ENCODE data around the gene GNMT. TPM values are rescaled to one million over a fixed set of nuclear protein-coding genes. Genes with fewer than 3 reads are reported as not detected.

The GNMT gene
- total and polyA plus RNA-seq, 2 of the 8 experiments (the other 6 are each of a cell fraction or from before 2014, with no cell fraction given), result 1.8 to 3.4 TPM

GRCh38 chr6:42978487-42978838 lies 17.9 kb downstream of the GNMT start:
- peak overlapping the region; percentile 91 to 97 for H3K4me2 ChIP-seq (ENCODE audit: insufficient read depth in 1 of 2, low read depth in 2 of 2, low read length in 2 of 2)
- no peaks in the 10 kb centered on the region; a peak in 1 of 8 replicates for H3K36me3 ChIP-seq (ENCODE audit: control insufficient read depth in 2 of 4, insufficient read depth in 4 of 4, low read length in 3 of 4)
- peaks cover 2 to 8% (median 6%) of the 10 kb centered on the region in 4 experiments; a peak in 3 of 7 replicates for H3K4me1 ChIP-seq (replicated peaks in 1 of 4; ENCODE audit: control insufficient read depth in 3 of 4, insufficient read depth in 4 of 4, low read length in 3 of 4)
- POLR2A ChIA-PET (ENCODE audit: partially characterized antibody), result interaction anchor here (0.5 to 3.8 kb wide), 18 partner anchors 8 to 545 kb away, joined by 3 to 27 read pairs (median 6); partner anchors contain the start of genes CNPY3, CUL7, GNMT and KLC4
- H3K18ac ChIP-seq (ENCODE audit: extremely low read depth, low read length), result no peak overlapping the region
- no peak overlapping the region for H2BK120ac ChIP-seq (replicated peaks; ENCODE audit: low read depth, low read length)
- peak overlapping the region; percentile 65 for H4K8ac ChIP-seq (ENCODE audit: extremely low read depth, insufficient read depth, low read length)
- peak overlapping the region; percentile 4; the same call in 1 of the 2 replicates for H2AFZ ChIP-seq (ENCODE audit: low read length)
- H3K9me3 ChIP-seq (ENCODE audit: insufficient read depth in 2 of 2, low read depth in 1 of 2, low read length in 1 of 2), result no peaks in the 10 kb centered on the region
- H2BK5ac ChIP-seq (ENCODE audit: low read depth, low read length), result no peak overlapping the region
- H3K56ac ChIP-seq (replicated peaks; ENCODE audit: insufficient read length, low read depth, low read length), result peak overlapping the region; percentile 46
- CTCF ChIA-PET (ENCODE audit: partially characterized antibody), result interaction anchor here (0.6 to 4.4 kb wide), 8 partner anchors 14 to 656 kb away, joined by 3 to 33 read pairs (median 4); no protein-coding TSS in a partner anchor
- peaks cover 7% of the 10 kb centered on the region; the same call in 1 of the 2 replicates for H3K23me2 ChIP-seq (ENCODE audit: low read depth, low read length)
- H4K20me1 ChIP-seq (replicated peaks in 1 of 2; ENCODE audit: control insufficient read depth in 1 of 2, insufficient read depth in 2 of 2, low read length in 2 of 2), result peaks cover 0 to 1% of the 10 kb centered on the region in 2 experiments
- H3K9ac ChIP-seq (replicated peaks in 1 of 4; ENCODE audit: extremely low read depth in 1 of 4, low read depth in 3 of 4, low read length in 3 of 4), result peak overlapping the region; percentile 34 to 89 (median 56); a peak in 5 of 7 replicates
- H3K4ac ChIP-seq (replicated peaks; ENCODE audit: insufficient read length, low read depth, low read length), result no peak overlapping the region
- H2BK15ac ChIP-seq (ENCODE audit: low read length), result no peak overlapping the region
- no peak overlapping the region for H2BK20ac ChIP-seq (ENCODE audit: low read length)
- no peaks in the 10 kb centered on the region; the same call in none of the 2 replicates for H3K79me1 ChIP-seq (ENCODE audit: low read depth, low read length)
- FAIRE-seq, result no peak
- H3K79me2 ChIP-seq (ENCODE audit: control insufficient read depth in 1 of 2, insufficient read depth in 2 of 2, low read length in 2 of 2), result peaks cover 0 to 3% of the 10 kb centered on the region in 2 experiments; a peak in 1 of 4 replicates
- no peak overlapping the region for H3K27ac ChIP-seq (ENCODE audit: low read depth, low read length)
- WGBS, 2 experiments (ENCODE audit: extremely low coverage in 1 of 2, insufficient coverage in 1 of 2, insufficient read length in 1 of 2, insufficient replicate concordance in 2 of 2, low coverage in 1 of 2, low lambda C conversion rate in 2 of 2, missing lambda C conversion rate in 1 of 2), result 5% methylated on average over 23 of the region's 28 CpGs; no CpG with 5 or more reads in 1 of the 2 experiments
- H4K5ac ChIP-seq (ENCODE audit: insufficient read length, low read depth, low read length), result no peak overlapping the region
- no peak overlapping the region for H3K23ac ChIP-seq (ENCODE audit: insufficient read length)
- H4K91ac ChIP-seq (replicated peaks; ENCODE audit: insufficient read length, low read length), result no peak overlapping the region
- no peak overlapping the region for H3K14ac ChIP-seq (ENCODE audit: insufficient read length)
- peak overlapping the region; percentile 67 to 92 (median 70) for H3K4me3 ChIP-seq (ENCODE audit: extremely low read depth in 1 of 4, insufficient read depth in 2 of 4, low read depth in 3 of 4, low read length in 4 of 4)
- peak in 1 of 2 experiments; percentile 71 for DNase-seq (ENCODE audit: low read depth in 1 of 2, low spot score in 2 of 2)
- H2AK5ac ChIP-seq (ENCODE audit: low read depth, low read length), result no peak overlapping the region
- no peaks in the 10 kb centered on the region for H3K27me3 ChIP-seq (replicated peaks in 1 of 4; ENCODE audit: control insufficient read depth in 3 of 4, extremely low read depth in 1 of 4, insufficient read depth in 3 of 4, low read length in 3 of 4)
- H2BK12ac ChIP-seq (ENCODE audit: low read depth, low read length), result no peak overlapping the region
- no peak for TF ChIP-seq ASH2L (IDR thresholded peaks at IDR 0.05; ENCODE audit: low read length)
- TF ChIP-seq SP4 (IDR thresholded peaks at IDR 0.05; ENCODE audit: low read length), result no peak
- TF ChIP-seq KDM5A (IDR thresholded peaks at IDR 0.05; ENCODE audit: low read length), result no peak
- no peak for TF ChIP-seq EGR1 (IDR thresholded peaks at IDR 0.05; ENCODE audit: borderline replicate concordance, low read depth, low read length)
- no peak for TF ChIP-seq EP300 (IDR thresholded peaks at IDR 0.05; ENCODE audit: borderline replicate concordance in 1 of 2, low read depth in 2 of 2, low read length in 2 of 2)
- TF ChIP-seq RXRA (IDR thresholded peaks at IDR 0.05; ENCODE audit: insufficient read depth, low read depth, low read length), result no peak
- no peak for TF ChIP-seq BCL11A (IDR thresholded peaks at IDR 0.05; ENCODE audit: low read depth in 2 of 2, low read length in 2 of 2)
- no peak for TF ChIP-seq SP1 (IDR thresholded peaks at IDR 0.05; ENCODE audit: low read depth, low read length)
- no peak for TF ChIP-seq KDM1A (IDR thresholded peaks at IDR 0.05; ENCODE audit: borderline replicate concordance, low read length)
- TF ChIP-seq POU5F1 (IDR thresholded peaks at IDR 0.05; ENCODE audit: low read depth, low read length), result no peak
- no peak for TF ChIP-seq TAF1 (IDR thresholded peaks at IDR 0.05; ENCODE audit: low read depth, low read length)
- no peak for TF ChIP-seq YY1 (IDR thresholded peaks at IDR 0.05; ENCODE audit: low read depth, low read length)
- TF ChIP-seq NRF1 (IDR thresholded peaks at IDR 0.05; ENCODE audit: low read depth, low read length), result no peak
- no peak for TF ChIP-seq RFX5 (IDR thresholded peaks at IDR 0.05; ENCODE audit: borderline replicate concordance, low read depth, low read length)

All from H1 (cell line).